ENCODE data around the gene STUM.

Gene STUM

GRCh38 chr1:226563666-226564065, 15.1 kb downstream of the STUM start:
- no peak for DNase-seq (ENCODE audit: low spot score)

- DNase-seq (ENCODE audit: low spot score) = no peak
Observed at GRCh38 chr1:226565476-226565875, 16.9 kb downstream of the STUM start.

GRCh38 chr1:226566234-226566633, 17.7 kb downstream of the STUM start:
- DNase-seq (ENCODE audit: low spot score) = no peak

- DNase-seq (ENCODE audit: low spot score) = no peak
Observed at GRCh38 chr1:226566760-226567159, 18.2 kb downstream of the STUM start.

- DNase-seq (ENCODE audit: low spot score) = no peak
Observed at GRCh38 chr1:226568077-226568831, 19.7 kb downstream of the STUM start.

GRCh38 chr1:226568975-226569741, 20.6 kb downstream of the STUM start:
- DNase-seq (ENCODE audit: low spot score) = no peak

GRCh38 chr1:226569879-226570547, 21.4 kb downstream of the STUM start:
- DNase-seq (ENCODE audit: low spot score) = no peak

GRCh38 chr1:226571893-226572292, 23.3 kb downstream of the STUM start:
- no peak for DNase-seq (ENCODE audit: low spot score)

- DNase-seq (ENCODE audit: low spot score) = no peak
Observed at GRCh38 chr1:226572325-226572726, 23.8 kb downstream of the STUM start.

GRCh38 chr1:226574044-226574443, 25.5 kb downstream of the STUM start:
- DNase-seq (ENCODE audit: low spot score) = no peak

GRCh38 chr1:226574591-226575435, 26.2 kb downstream of the STUM start:
- no peak for DNase-seq (ENCODE audit: low spot score)

- no peak for DNase-seq (ENCODE audit: low spot score)
Observed at GRCh38 chr1:226575436-226575720, 26.8 kb downstream of the STUM start.

GRCh38 chr1:226575739-226576378, 27.3 kb downstream of the STUM start:
- no peak for DNase-seq (ENCODE audit: low spot score)

GRCh38 chr1:226576601-226577000, 28.0 kb downstream of the STUM start:
- DNase-seq (ENCODE audit: low spot score) = no peak

- no peak for DNase-seq (ENCODE audit: low spot score)
Observed at GRCh38 chr1:226577401-226578180, 29.0 kb downstream of the STUM start.

- DNase-seq (ENCODE audit: low spot score) = no peak
Observed at GRCh38 chr1:226578946-226579578, 30.5 kb downstream of the STUM start.

GRCh38 chr1:226579781-226580323, 31.3 kb downstream of the STUM start:
- DNase-seq (ENCODE audit: low spot score) = no peak

GRCh38 chr1:226580625-226581270, 32.2 kb downstream of the STUM start:
- no peak for DNase-seq (ENCODE audit: low spot score)

- DNase-seq (ENCODE audit: low spot score) = no peak
Observed at GRCh38 chr1:226581650-226582330, 33.2 kb downstream of the STUM start.
